HepG2 (cell line): ENCODE measurements around the gene ARL4D. TPM values are rescaled to one million over a fixed set of nuclear protein-coding genes. Genes with fewer than 3 reads are reported as not detected.

ENCODE experiments used
- ATAC-seq: fragments of 200-7000 bp; cut with Tn5 transposase; 3 replicates; pipeline ENCODE4 v1.9.1; 2020; ENCODE audit warnings: mild to moderate bottlenecking, moderate library complexity
- BruUV-seq: library from RNA; stranded (reverse); fragments of 400-500 nt; replicated peaks from 2 replicates; lab custom pipeline; 2021; lab: Mats Ljungman, UMichigan
- CTCF ChIA-PET: fragments of 300-600 bp; formaldehyde crosslinking; extraction: SDS; loops from one replicate; lab custom pipeline; 2021; ENCODE audit warnings: low total read pairs, inconsistent platforms, low intra/inter-chr PET ratio; lab: Yijun Ruan, JAX
- POLR2A ChIA-PET: fragments of 350-600 bp; sonication (Branson Sonifier 250); formaldehyde crosslinking; loops from one replicate; lab custom pipeline; 2020; ENCODE audit warnings: antibody characterized with exemption, inconsistent platforms; lab: Yijun Ruan, JAX
- DNase-seq: peaks from one replicate; pipeline ENCODE4 v3.0.0-alpha.2; 2015; ENCODE audit warnings: low spot score
- FAIRE-seq: peaks from 3 replicates; lab custom pipeline; 2011; peaks lifted over from hg19 to GRCh38; lab: Jason Lieb, UNC
- H2AFZ ChIP-seq: one replicate; pipeline ENCODE4 v1.6.1; 2011; ENCODE audit warnings: low read length, inconsistent platforms
- H3K27ac ChIP-seq: fragments of 300-600 bp; 3 replicates; pipeline ENCODE4 v1.8.0; 2011; ENCODE audit warnings: mixed run types, mild to moderate bottlenecking, mixed read lengths, low read length, inconsistent platforms; ENCODE audit not compliant: insufficient read depth; ENCODE audit errors: extremely low read length
- H3K27me3 ChIP-seq, 2 experiments: fragments of 200-600 bp in 1 of 2; 2 replicates in 1 of 2; 3 replicates in 1 of 2; pipeline versions ENCODE4 v1.6.0 to v1.8.0; 2011; ENCODE audit warnings: low read length in 2 of 2, mild to moderate bottlenecking in 2 of 2, moderate library complexity in 2 of 2, inconsistent platforms in 1 of 2; ENCODE audit not compliant: insufficient read depth in 2 of 2, control insufficient read depth in 1 of 2
- H3K36me3 ChIP-seq, 2 experiments: fragments of 200-600 bp in 1 of 2; replicated peaks in 1 of 2; 2 replicates in 1 of 2; 3 replicates in 1 of 2; pipeline versions ENCODE4 v1.5.1 to v1.8.0; 2011; ENCODE audit warnings: low read length in 2 of 2, inconsistent platforms in 1 of 2; ENCODE audit not compliant: insufficient read depth in 2 of 2, control insufficient read depth in 1 of 2
- H3K4me1 ChIP-seq: 2 replicates; pipeline ENCODE4 v1.5.1; 2012; ENCODE audit warnings: low read length, inconsistent platforms; ENCODE audit not compliant: insufficient read depth
- H3K4me2 ChIP-seq: 2 replicates; pipeline ENCODE4 v1.6.0; 2011; ENCODE audit warnings: low read depth, low read length, inconsistent platforms
- H3K4me3 ChIP-seq, 3 experiments: fragments of 200-600 bp in 1 of 3; sonication (generic), shearing (Covaris generic) in 1 of 3; replicated peaks in 1 of 3; 2 replicates each; pipeline ENCODE4 v1.5.1; 2011 to 2016; ENCODE audit warnings: low read length in 3 of 3, inconsistent platforms in 2 of 3, low read depth in 2 of 3, mild to moderate bottlenecking in 2 of 3, control low read depth in 1 of 3, mixed read lengths in 1 of 3; ENCODE audit not compliant: insufficient read depth in 1 of 3
- H3K79me2 ChIP-seq: one replicate; pipeline ENCODE4 v1.6.1; 2011; ENCODE audit warnings: low read length, inconsistent platforms; ENCODE audit not compliant: insufficient read depth
- H3K9ac ChIP-seq: 2 replicates; pipeline ENCODE4 v1.6.0; 2011; ENCODE audit warnings: mild to moderate bottlenecking, low read depth, low read length, inconsistent platforms; ENCODE audit not compliant: insufficient read depth
- H3K9me3 ChIP-seq: 2 replicates; pipeline ENCODE4 v1.5.1; 2012; ENCODE audit warnings: mild to moderate bottlenecking, low read length
- H4K20me1 ChIP-seq: 2 replicates; pipeline ENCODE4 v1.6.0; 2011; ENCODE audit warnings: inconsistent platforms, mild to moderate bottlenecking, low read length, moderate library complexity; ENCODE audit not compliant: insufficient read depth
- FOXO4 ChIP-seq: sonication (generic); formaldehyde crosslinking; conservative IDR thresholded peaks from 2 replicates; pipeline ENCODE4 v1.8.1; 2023; ENCODE audit warnings: missing genetic modification reagents
- HHEX ChIP-seq: IDR thresholded peaks from 2 replicates; pipeline ENCODE4 v1.6.1; 2016; ENCODE audit warnings: control low read depth
- HNRNPK ChIP-seq: fragments of 200-400 bp; formaldehyde crosslinking; IDR thresholded peaks from 2 replicates; pipeline ENCODE4 v1.6.1; 2018; ENCODE audit warnings: low read length, low read depth, moderate library complexity, mild to moderate bottlenecking; ENCODE audit not compliant: poor library complexity, severe bottlenecking
- KDM5A ChIP-seq: fragments of 200-600 bp; sonication (generic); IDR thresholded peaks from 2 replicates; pipeline ENCODE4 v1.7.0; 2018; ENCODE audit warnings: antibody characterized with exemption, mild to moderate bottlenecking, low read length, borderline replicate concordance
- KLF16 ChIP-seq, 2 experiments: sonication (generic) in 1 of 2; formaldehyde crosslinking in 1 of 2; IDR thresholded peaks; 2 replicates each; pipeline versions ENCODE4 v1.6.1 to v1.8.0; 2016 to 2023; ENCODE audit warnings: missing genetic modification reagents in 2 of 2, missing compliant biosample characterization in 1 of 2
- MAZ ChIP-seq, 2 experiments: sonication (generic) in 1 of 2; formaldehyde crosslinking in 1 of 2; IDR thresholded peaks; 2 replicates each; pipeline versions ENCODE4 v1.5.0 to v1.6.1; 2012 to 2020; ENCODE audit warnings: low read depth in 2 of 2, mild to moderate bottlenecking in 2 of 2, borderline replicate concordance in 1 of 2, improper control_type of control experiment in 1 of 2, low read length in 1 of 2, missing genetic modification reagents in 1 of 2, moderate library complexity in 1 of 2
- MIER3 ChIP-seq: IDR thresholded peaks from 2 replicates; pipeline ENCODE4 v1.6.1; 2016; ENCODE audit warnings: missing compliant biosample characterization, borderline replicate concordance
- NAIF1 ChIP-seq: sonication (generic); formaldehyde crosslinking; IDR thresholded peaks from 2 replicates; pipeline ENCODE4 v1.5.0; 2020; ENCODE audit warnings: mild to moderate bottlenecking, missing genetic modification reagents, borderline replicate concordance
- NBN ChIP-seq: fragments of 450-650 bp; conservative IDR thresholded peaks from 2 replicates; pipeline ENCODE4 v1.6.1; 2017
- NFATC3 ChIP-seq: sonication (generic); formaldehyde crosslinking; IDR thresholded peaks from 2 replicates; pipeline ENCODE4 v1.5.1; 2020; ENCODE audit warnings: mild to moderate bottlenecking, missing genetic modification reagents
- NFKB2 ChIP-seq: sonication (generic); formaldehyde crosslinking; IDR thresholded peaks from 2 replicates; pipeline ENCODE4 v1.4.0; 2020; ENCODE audit warnings: missing genetic modification reagents, borderline replicate concordance
- SYNCRIP ChIP-seq: fragments of 200-400 bp; formaldehyde crosslinking; IDR thresholded peaks from 2 replicates; pipeline ENCODE4 v1.6.1; 2018; ENCODE audit warnings: mild to moderate bottlenecking, low read depth, low read length; ENCODE audit not compliant: insufficient read depth
- TSC22D2 ChIP-seq: sonication (generic); formaldehyde crosslinking; IDR thresholded peaks from 2 replicates; pipeline ENCODE4 v1.5.1; 2020; ENCODE audit warnings: missing genetic modification reagents, mild to moderate bottlenecking, borderline replicate concordance
- ZGPAT ChIP-seq: IDR thresholded peaks from 2 replicates; pipeline ENCODE4 v1.6.1; 2016; ENCODE audit warnings: mild to moderate bottlenecking
- ZNF180 ChIP-seq: sonication (generic); formaldehyde crosslinking; IDR thresholded peaks from 2 replicates; pipeline ENCODE4 v1.4.0; 2020; ENCODE audit warnings: low read depth, missing genetic modification reagents, borderline replicate concordance
- ZNF329 ChIP-seq: sonication (generic); formaldehyde crosslinking; IDR thresholded peaks from 2 replicates; pipeline ENCODE4 v1.9.0; 2021; ENCODE audit warnings: low read depth, mild to moderate bottlenecking, missing genetic modification reagents
- ZNF572 ChIP-seq: sonication (generic); formaldehyde crosslinking; IDR thresholded peaks from 2 replicates; pipeline ENCODE4 v1.5.1; 2020; ENCODE audit warnings: mild to moderate bottlenecking, missing genetic modification reagents
- ZNF776 ChIP-seq: sonication (generic); formaldehyde crosslinking; IDR thresholded peaks from 2 replicates; pipeline ENCODE4 v1.4.0; 2020; ENCODE audit warnings: mild to moderate bottlenecking, missing genetic modification reagents
- ZNF792 ChIP-seq: IDR thresholded peaks from 2 replicates; pipeline ENCODE4 v1.6.1; 2016
- WGBS: methylation state at CpG from one replicate; pipeline ENCODE4 v1.1.6; 2017; ENCODE audit warnings: low lambda C conversion rate; 5-methylcytosine and 5-hydroxymethylcytosine counted together
- in situ Hi-C: cut with HindIII; loops from 2 replicates; pipeline ENCODE4 v1.10.0; 2017; ENCODE audit warnings: low pct_unique_long_range_greater_than_20kb; ENCODE audit not compliant: extremely low pct_ligation_motif_present
- intact Hi-C: fragments of 100-400 bp; cut with micrococcal nuclease; formaldehyde crosslinking; loops from one replicate; pipeline ENCODE4 v1.10.0; 2022; ENCODE audit not compliant: unreplicated experiment
- polyA plus RNA-seq, 8 experiments: library from polyadenylated mRNA; depleted of rRNA in 3 of 8; stranded (reverse) in 7 of 8; unstranded in 1 of 8; fragments of >200 nt; fragmentation: Illumina TruSeq in 4 of 8; extraction: Trizol in 4 of 8; gene quantifications; 2 replicates each; pipeline versions ENCODE4 v1.2.1 to v1.2.3, GENCODE V29; 2011 to 2016; ENCODE audit warnings: low read depth in 4 of 8, missing spikeins in 1 of 8, mixed read lengths in 1 of 8; ENCODE audit not compliant: insufficient read depth in 1 of 8
- total RNA-seq, 5 experiments: library from RNA; depleted of rRNA; stranded (reverse); fragments of >200 nt; fragmentation: Illumina TruSeq; extraction: Trizol; gene quantifications; 2 replicates each; pipeline ENCODE4 v1.2.3, GENCODE V29; 2016; ENCODE audit warnings: low read depth in 1 of 5

Gene ARL4D
- total and polyA plus RNA-seq, 2 of the 13 experiments (the other 11 are each of a cell fraction or from before 2014, with no cell fraction given): 9.0 to 25.9 TPM

GRCh38 chr17:43367737-43368242 is 31.0 kb upstream of the ARL4D start (continued):
- TF ChIP-seq MIER3 (CRISPR knock-in tag) (peak; percentile 90), KLF16 (CRISPR knock-in tag; IDR thresholded peaks at IDR 0.05) (peak in 1 of 2 experiments; percentile 96; a peak in 3 of 4 replicates), HNRNPK (peak; percentile 54), ZNF329 (CRISPR knock-in tag) (peak; percentile 42; the same call in 1 of the 2 replicates), MAZ (IDR thresholded peaks at IDR 0.05; ENCODE audit: borderline replicate concordance, low read depth, low read length) (no peak; the same call in 1 of the 2 replicates), MAZ (CRISPR knock-in tag; IDR thresholded peaks at IDR 0.05; ENCODE audit: low read depth) (peak; percentile 39; the same call in 1 of the 2 replicates)

GRCh38 chr17:43368740-43369506 is 29.9 kb upstream of the ARL4D start:
- ATAC-seq (peak; percentile 81), DNase-seq (peak; percentile 88), FAIRE-seq (peak; percentile 43)
- BruUV-seq: no TSS peak
- Histone ChIP-seq H3K36me3 (no peaks in the 10 kb centered on the region), H3K27me3 (no peaks in the 10 kb centered on the region; a peak in 1 of 5 replicates), H4K20me1 (no peaks in the 10 kb centered on the region), H3K9ac (peak overlapping the region; percentile 88), H3K9me3 (no peaks in the 10 kb centered on the region), H3K4me1 (peaks cover 71% of the 10 kb centered on the region), H3K4me3 (peak overlapping the region; percentile 43 to 73 (median 58); a peak in 5 of 6 replicates), H3K27ac (peak overlapping the region; percentile 95), H3K4me2 (peak overlapping the region; percentile 91), H2AFZ (no peak overlapping the region), H3K79me2 (peaks cover 8% of the 10 kb centered on the region)
- in situ Hi-C loops: no loop called here
- POLR2A ChIA-PET: interaction anchor here (0.7 to 7.9 kb wide), 55 partner anchors 8 to 1681 kb away, joined by 3 to 386 read pairs (median 6); partner anchors contain the start of genes ARL4D, DHX8, DUSP3 and ETV4
- intact Hi-C loops: loop anchor here (1.0 kb wide), 2 partner anchors 20 to 114 kb away; partner anchors contain the start of gene DHX8
- 9% methylated on average over 49 of the region's 51 CpGs for WGBS
- CTCF ChIA-PET: interaction anchor here (1.9 to 2.9 kb wide), 2 partner anchors 21 to 114 kb away, joined by 11 to 14 read pairs; partner anchors contain the start of gene DHX8
- TF ChIP-seq NFKB2 (CRISPR knock-in tag) (peak; percentile 25; the same call in 1 of the 2 replicates), NBN (no peak), NAIF1 (CRISPR knock-in tag) (no peak; the same call in 1 of the 2 replicates), TSC22D2 (no peak), ZNF572 (CRISPR knock-in tag) (no peak), KDM5A (no peak), SYNCRIP (no peak), ZNF792 (CRISPR knock-in tag) (0 out of 2 replicates have a peak, but pooled peaks have one; percentile 14), NFATC3 (CRISPR knock-in tag) (no peak), ZGPAT (CRISPR knock-in tag) (0 out of 2 replicates have a peak, but pooled peaks have one; percentile 30), FOXO4 (no peak), ZNF776 (CRISPR knock-in tag) (no peak), HHEX (CRISPR knock-in tag) (no peak), ZNF180 (CRISPR knock-in tag) (0 out of 2 replicates have a peak, but pooled peaks have one; percentile 22)
